Activated CD4-positive, alpha-beta T cell treated with anti-CD3 and anti-CD28 coated beads for 1 hour (primary cell): ENCODE measurements around the gene BTF3.
"Not testable (repeated sequence)": the region's sequence is repeated elsewhere in the genome, so short reads cannot be mapped to it uniquely, and the experiment has no call there.

Experiments used
- DNase-seq: peaks from one replicate; pipeline ENCODE4 v3.0.0-alpha.2; 2020

Gene BTF3

GRCh38 chr5:73486119-73486899, 11.9 kb upstream of the BTF3 start:
- no peak for DNase-seq

GRCh38 chr5:73487257-73487656, 11.0 kb upstream of the BTF3 start:
- DNase-seq, result not testable (repeated sequence)

GRCh38 chr5:73487815-73488214, 10.4 kb upstream of the BTF3 start:
- no peak for DNase-seq

- no peak for DNase-seq
Observed at GRCh38 chr5:73488806-73489205, 9.4 kb upstream of the BTF3 start.

- no peak for DNase-seq
Observed at GRCh38 chr5:73490088-73490487, 8.2 kb upstream of the BTF3 start.

- no peak for DNase-seq
Observed at GRCh38 chr5:73491155-73491554, 7.1 kb upstream of the BTF3 start.

GRCh38 chr5:73493421-73493820, 4.8 kb upstream of the BTF3 start:
- no peak for DNase-seq

- DNase-seq, result no peak
Observed at GRCh38 chr5:73494721-73495120, 3.5 kb upstream of the BTF3 start.

GRCh38 chr5:73495772-73496335, 2.4 kb upstream of the BTF3 start:
- DNase-seq, result no peak

- DNase-seq, result no peak
Observed at GRCh38 chr5:73496984-73497457, 1.2 kb upstream of the BTF3 start.

GRCh38 chr5:73497497-73498056, 665 bp upstream of the BTF3 start:
- no peak for DNase-seq

- no peak for DNase-seq
Observed at GRCh38 chr5:73499187-73499586, 945 bp downstream of the BTF3 start.

GRCh38 chr5:73499756-73500155, 1.5 kb downstream of the BTF3 start:
- no peak for DNase-seq

- no peak for DNase-seq
Observed at GRCh38 chr5:73501406-73501805, 3.2 kb downstream of the BTF3 start.

GRCh38 chr5:73506459-73506955, 8.3 kb downstream of the BTF3 start:
- DNase-seq, result no peak

- no peak for DNase-seq
Observed at GRCh38 chr5:73507062-73507461, 8.8 kb downstream of the BTF3 start.

GRCh38 chr5:73508521-73508920, 10.3 kb downstream of the BTF3 start:
- DNase-seq, result not testable (repeated sequence)

GRCh38 chr5:73513996-73514395, 15.8 kb downstream of the BTF3 start:
- no peak for DNase-seq

- no peak for DNase-seq
Observed at GRCh38 chr5:73514418-73514817, 16.2 kb downstream of the BTF3 start.

GRCh38 chr5:73515232-73515631, 17.0 kb downstream of the BTF3 start:
- no peak for DNase-seq

- DNase-seq, result peak; percentile 49
Observed at GRCh38 chr5:73519531-73520283, 21.5 kb downstream of the BTF3 start.

- no peak for DNase-seq
Observed at GRCh38 chr5:73522989-73523388, 24.7 kb downstream of the BTF3 start.

GRCh38 chr5:73523861-73524260, 25.6 kb downstream of the BTF3 start:
- DNase-seq, result no peak
